GM21515 (cell line): ENCODE results near the gene CADPS.

Experiments
- ATAC-seq: cut with Tn5 transposase; IDR thresholded peaks from one replicate; pipeline ENCODE4 v1.9.1; 2021; ENCODE audit not compliant: unreplicated experiment

The CADPS gene

DNA sequence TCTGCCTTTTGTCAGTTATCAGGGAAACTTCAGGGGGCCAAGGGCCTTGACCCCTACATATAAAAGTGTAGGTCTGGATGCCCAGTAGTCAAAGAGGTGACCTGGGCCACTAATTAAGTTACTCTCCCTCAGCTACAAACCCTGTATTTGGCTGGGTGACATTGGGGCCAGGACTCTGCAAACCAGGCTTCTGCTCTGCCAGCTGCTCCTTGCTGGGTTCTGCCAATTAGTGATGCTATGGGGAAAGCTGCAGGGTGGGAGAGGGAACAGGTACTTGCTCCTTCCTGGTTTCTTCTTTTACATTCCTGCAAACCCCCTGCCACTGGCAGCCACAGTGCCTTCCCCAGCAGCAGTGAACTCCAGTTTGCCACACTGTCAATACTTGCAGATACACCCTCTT, 179.2 kb downstream of the CADPS start:
- no peak for ATAC-seq

- no peak for ATAC-seq
Observed at GRCh38 chr3:62688812-62689211, 186.4 kb downstream of the CADPS start.

DNA sequence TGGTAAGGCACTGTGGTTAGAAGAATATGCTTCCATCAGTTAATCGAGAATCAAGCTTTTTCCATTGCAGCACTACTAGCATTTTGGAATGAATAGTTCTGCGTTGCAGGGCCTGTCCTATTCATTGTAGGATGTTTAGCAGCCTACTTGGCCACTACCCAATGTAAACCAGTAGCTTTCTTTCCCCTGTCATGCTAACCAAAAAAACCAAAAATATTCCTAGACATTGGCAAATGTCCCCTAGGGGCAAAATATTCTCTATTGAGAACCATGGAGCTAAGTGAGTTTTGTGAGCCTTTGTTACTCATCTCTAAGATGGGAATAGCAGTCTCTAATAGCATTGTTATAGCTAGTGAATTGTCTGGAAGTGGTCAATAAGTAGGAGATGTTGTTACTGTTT, 187.2 kb downstream of the CADPS start:
- no peak for ATAC-seq

DNA sequence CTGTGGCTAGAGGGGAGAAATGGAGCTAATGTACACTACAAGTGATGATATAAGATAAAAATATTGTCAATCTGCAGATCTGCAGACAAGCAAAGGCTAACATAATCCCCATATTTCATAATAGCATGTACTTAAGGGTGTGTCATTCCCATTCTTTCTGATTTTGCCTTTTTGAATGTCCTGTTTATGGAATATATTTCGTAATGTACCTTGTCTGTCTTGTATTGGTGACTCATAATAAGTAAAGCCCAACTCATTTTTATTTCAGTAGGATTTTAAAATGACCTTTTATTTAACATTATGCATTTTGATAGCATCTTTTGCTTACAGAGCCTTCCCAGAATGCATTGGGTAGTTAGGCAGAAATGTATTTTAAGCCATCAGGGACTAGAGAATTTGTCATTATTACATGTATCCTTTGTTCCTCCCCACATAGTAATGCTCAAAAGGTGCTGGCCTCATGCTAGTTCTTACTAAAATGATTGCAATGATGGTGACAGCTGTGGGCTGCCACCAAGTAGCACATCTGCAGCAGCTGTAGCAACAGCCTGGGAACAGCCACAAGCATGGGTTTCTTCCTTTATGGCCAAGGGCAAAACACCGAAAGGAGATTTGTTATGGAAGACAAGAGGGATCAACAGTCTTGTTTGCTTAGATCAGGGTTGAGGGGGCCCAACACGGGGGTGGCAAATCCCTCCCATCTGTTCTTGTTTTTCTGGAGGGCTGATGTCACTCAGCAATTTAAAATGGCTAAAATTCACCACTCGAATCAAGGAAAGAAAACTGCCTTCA, 188.5 kb downstream of the CADPS start:
- no peak for ATAC-seq

GRCh38 chr3:62682826-62683225, 192.4 kb downstream of the CADPS start:
- ATAC-seq = no peak

DNA sequence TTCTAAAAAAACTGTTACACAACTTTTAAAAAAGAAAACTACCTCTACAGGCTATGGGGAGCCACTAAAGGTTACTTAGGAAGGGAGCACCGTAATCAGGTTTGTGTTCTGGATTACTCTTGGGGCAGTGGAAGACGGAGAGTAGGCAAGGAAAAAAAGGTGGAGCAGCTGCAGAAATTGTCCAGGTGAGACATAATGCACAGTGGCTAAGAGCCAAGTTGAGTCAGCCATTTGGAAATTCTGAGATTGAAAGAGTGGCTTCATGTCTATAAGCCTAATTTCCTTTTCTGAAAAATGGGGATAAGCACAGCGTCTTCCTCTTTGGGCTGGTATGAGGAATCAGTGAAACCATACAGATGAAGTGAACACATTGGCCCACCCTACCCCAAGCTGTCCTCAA, 195.2 kb downstream of the CADPS start:
- ATAC-seq = no peak

- no peak for ATAC-seq
Observed at GRCh38 chr3:62678841-62679240, 196.4 kb downstream of the CADPS start.

DNA sequence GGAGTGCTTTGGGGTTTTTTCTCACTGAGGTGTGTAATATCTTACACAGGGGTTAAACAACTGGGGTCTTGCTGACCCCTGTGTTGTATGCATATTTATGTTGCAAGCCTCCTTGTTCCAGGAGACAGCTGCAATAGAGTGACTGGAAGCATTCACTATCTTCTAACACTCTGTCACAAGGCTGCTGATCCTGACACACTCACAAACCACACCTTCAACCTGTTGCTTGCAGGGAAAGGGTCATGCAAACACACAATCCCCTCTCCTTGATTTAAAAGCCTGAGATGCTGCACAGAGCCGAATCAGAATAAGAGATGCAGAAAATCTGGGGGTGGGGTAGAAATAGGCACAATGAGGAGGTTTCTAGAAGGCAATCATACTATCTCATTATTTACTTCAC, 197.3 kb downstream of the CADPS start:
- ATAC-seq = no peak

DNA sequence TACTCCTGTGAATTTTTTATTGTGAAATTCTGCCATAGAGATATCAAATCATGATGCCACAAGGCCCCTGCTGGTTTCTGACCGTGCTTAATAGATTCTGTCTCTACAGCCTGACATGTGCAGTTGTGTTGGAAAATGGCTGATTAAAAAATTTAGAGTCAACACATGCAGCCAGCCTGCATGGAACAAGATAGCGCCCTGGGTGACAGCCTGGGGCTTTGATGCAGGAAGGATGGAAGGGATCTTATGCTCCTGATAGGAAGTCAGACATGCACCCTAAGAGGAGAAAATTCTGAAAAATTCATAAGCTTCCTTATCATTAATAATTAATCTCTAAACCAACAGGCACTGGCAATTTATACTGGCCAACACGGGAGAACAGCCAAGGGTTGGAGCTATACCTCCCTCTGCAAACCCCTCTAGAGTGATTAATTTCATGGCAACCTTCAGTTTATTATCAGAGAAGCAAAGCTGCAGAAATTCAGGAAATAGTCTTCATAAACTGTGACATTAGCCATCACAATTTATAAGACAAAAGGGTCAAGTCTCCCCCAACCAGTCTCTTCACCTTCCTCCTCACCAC, 198.4 kb downstream of the CADPS start:
- ATAC-seq = no peak

GRCh38 chr3:62675492-62675891, 199.7 kb downstream of the CADPS start:
- no peak for ATAC-seq

DNA sequence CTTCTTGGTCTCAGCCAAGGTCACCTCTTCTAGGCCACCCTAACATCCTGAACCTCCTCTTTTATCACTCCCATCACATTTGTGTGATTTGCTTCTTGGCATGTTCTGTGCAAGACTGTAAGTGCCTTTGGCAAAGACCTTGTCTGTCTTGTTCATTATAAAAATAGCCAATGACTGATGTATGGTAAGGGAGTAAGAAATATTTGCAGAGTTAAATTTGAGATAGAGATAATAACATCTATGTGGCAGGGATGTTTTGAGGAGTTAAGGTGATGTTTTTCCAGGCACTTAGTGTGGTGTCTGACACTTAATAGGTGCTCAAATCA, 202.3 kb downstream of the CADPS start:
- no peak for ATAC-seq

DNA sequence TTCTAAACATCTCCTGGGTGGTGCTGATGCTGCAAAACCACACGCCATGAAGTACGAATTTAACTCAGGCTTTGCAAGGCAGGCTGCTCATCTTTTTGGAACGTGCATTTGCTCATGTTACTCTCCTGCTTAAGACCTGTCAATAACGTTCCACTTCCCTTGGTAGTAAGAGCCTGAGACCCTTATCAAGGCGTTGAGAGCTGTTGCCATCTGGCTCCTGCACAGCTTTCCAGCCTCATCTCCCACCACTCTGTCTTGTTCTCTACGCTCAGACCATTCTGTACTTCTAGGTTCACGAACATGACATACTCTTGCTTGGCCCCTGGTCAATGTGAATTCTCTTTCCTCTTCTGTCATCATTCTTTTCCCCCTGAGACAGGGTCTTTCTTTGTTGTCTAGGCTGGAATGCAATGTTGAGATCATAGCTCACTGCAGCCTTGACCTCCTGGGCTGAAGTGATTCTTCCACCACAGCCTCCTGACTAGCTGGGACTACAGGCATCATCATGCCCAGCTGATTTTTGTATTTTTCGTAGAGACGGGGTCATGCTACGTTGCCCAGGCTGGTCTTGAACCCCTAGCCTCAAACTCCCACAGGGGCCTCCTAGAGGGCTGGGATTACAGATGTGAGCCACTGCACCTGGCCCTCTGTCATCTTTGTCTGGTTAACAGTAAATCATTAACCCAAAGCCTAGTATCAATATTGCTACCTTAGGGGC, 202.8 kb downstream of the CADPS start:
- ATAC-seq = no peak

GRCh38 chr3:62670351-62670750, 204.9 kb downstream of the CADPS start:
- ATAC-seq = no peak

DNA sequence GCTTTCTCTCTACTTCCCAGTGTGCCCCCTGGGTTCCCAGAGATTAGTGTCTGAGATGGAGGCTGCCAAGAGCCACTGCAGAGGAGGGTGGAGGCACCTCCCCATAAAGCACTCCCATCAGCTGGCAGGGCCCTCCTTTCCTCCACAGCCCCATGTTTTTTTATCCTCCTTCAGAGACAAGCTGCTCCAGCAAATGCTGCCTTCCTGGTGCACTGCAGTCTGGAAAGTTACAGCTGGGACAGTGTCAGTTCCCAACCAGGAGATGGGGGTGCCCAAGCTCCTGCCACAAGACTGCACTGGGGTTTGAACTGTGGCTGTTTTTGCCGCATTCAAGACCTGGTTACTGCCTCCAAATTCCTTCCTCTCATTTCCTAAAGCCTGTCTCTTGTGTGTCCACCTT, 206.1 kb downstream of the CADPS start:
- no peak for ATAC-seq

- no peak for ATAC-seq
Observed at GRCh38 chr3:62667714-62668113, 207.5 kb downstream of the CADPS start.

- peak; percentile 92 for ATAC-seq
Observed at GRCh38 chr3:62665627-62666437, 209.4 kb downstream of the CADPS start.

DNA sequence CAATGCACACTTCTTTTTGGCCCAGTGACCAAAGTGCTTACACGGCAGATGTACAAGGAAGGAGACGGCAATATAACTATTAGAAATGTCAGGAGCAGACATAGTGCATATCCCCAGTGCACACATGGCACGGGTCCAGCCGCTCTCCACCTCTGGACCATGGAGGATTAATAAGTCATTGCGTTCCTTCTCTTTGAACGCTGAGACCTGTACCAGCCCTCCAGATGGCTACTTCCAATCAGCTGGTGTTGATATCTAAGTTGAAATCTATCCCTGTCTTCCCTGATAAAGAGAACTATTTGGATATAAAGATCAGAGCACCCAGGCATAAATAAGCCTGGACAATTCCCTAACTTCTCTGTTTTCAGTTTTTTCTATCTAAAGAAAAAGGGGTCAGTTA, 212.5 kb downstream of the CADPS start:
- no peak for ATAC-seq

DNA sequence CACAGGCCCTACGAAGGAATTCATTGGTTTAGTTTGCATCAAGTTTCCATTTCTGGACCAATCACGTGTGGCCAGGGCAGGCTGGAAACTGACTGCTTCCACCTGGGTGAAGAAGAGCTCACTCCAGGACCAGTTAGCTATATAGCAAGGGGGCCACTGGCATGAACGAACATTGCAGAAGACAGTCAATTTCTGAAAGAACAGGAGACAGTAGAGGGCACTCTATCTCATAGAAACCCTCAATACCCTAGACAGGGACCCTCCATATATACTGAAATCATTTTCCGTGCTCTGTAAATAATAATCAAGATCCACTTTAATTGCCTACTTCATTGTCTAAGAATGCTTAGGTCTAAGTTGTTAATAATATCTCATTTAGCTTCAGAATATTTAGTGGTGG, 215.6 kb downstream of the CADPS start:
- ATAC-seq = no peak

- no peak for ATAC-seq
Observed at GRCh38 chr3:62655691-62656063, 219.5 kb downstream of the CADPS start.

DNA sequence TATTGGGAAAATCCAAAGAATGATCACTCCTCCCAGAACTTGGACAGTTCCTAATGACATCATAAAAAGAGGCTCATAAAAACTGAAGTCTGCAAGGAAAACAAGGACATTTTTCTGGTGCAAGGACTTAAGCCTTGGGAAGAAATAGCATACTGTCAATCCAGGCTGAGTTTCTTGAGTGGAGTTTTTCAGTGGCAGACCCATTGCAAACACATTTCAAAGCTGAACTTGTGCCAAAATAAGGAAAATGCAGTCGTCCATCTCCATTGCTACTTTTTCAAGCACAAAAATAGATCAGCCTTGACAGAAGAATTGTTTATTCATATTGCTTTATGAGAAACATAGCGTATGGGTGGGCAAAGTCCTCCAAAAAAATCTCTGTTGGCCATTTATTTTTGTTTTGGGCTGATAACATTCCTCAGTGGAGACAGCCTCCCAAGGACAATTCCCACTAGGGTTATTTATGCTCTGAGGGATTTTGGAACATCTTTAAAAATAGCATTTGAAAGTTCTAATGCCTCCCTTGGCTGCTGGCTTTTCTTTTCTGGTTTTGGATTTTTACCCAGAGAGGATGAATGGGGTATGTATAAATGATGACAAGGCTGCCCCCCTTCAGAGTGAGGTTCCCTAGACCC, 220.0 kb downstream of the CADPS start:
- ATAC-seq = no peak

DNA sequence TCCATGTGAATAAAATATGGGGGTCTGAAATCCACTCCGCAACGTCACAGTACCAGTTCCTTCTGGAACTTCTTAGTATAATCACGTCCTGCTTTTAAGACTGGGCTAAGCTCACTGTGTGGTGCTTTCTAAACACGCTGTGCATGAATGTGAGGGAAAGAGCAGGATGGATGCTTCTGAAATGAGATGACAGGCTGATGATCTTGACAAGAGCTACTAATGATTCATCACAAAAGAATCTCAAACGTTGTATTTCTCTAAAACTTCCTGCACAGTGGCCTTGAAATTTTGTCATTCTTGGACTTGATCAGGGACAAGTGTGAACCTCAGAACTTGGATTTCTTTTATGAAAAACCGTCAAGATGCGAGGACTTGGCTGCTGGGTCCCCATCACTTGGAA, 221.4 kb downstream of the CADPS start:
- ATAC-seq = no peak
